Natural killer cell (primary cell): ENCODE results near the gene CSTB. TPM values are rescaled to one million over a fixed set of nuclear protein-coding genes. Genes with fewer than 3 reads are reported as not detected.
A peak's percentile ranks its signal among the peaks of the same experiment; 100 is the strongest.

Experiments
- ATAC-seq, 3 donors: fragments of 150-1000 bp in 2 of 3; fragments of 200-7000 bp in 1 of 3; cut with Tn5 transposase; 1 replicate in 1 of 3; 2 replicates in 2 of 3; pipeline ENCODE4 v1.10.0; 2021; ENCODE audit warnings: mild to moderate bottlenecking in 2 of 3, moderate library complexity in 2 of 3
- DNase-seq, 2 donors: peaks; one replicate each; pipeline versions ENCODE4 v3.0.0 to v3.0.0-alpha.2; 2013 to 2021; ENCODE audit warnings: mixed read lengths in 1 of 2
- H3K27ac ChIP-seq: one replicate; pipeline ENCODE4 v1.5.1; 2013; ENCODE audit warnings: mild to moderate bottlenecking, low read length
- H3K27me3 ChIP-seq: one replicate; pipeline ENCODE4 v1.6.1; 2013; ENCODE audit warnings: low read length; ENCODE audit not compliant: control insufficient read depth, insufficient read depth
- H3K36me3 ChIP-seq: one replicate; pipeline ENCODE4 v1.6.1; 2013; ENCODE audit warnings: low read length; ENCODE audit not compliant: control insufficient read depth, insufficient read depth
- H3K4me1 ChIP-seq: one replicate; pipeline ENCODE4 v1.6.1; 2013; ENCODE audit warnings: low read length; ENCODE audit not compliant: control insufficient read depth, insufficient read depth
- H3K4me3 ChIP-seq: one replicate; pipeline ENCODE4 v1.5.1; 2013; ENCODE audit warnings: low read length
- H3K9me3 ChIP-seq: one replicate; pipeline ENCODE4 v1.6.1; 2013; ENCODE audit warnings: low read length; ENCODE audit not compliant: control insufficient read depth, insufficient read depth
- H3K27ac Mint-ChIP-seq, 2 donors: one replicate each; pipeline ENCODE4 v1.8.0; 2022; ENCODE audit warnings: mild to moderate bottlenecking in 2 of 2, mixed read lengths in 2 of 2, moderate library complexity in 1 of 2
- H3K27me3 Mint-ChIP-seq, 2 donors: one replicate each; pipeline ENCODE4 v1.8.0; 2022; ENCODE audit warnings: low read depth in 2 of 2, mixed read lengths in 2 of 2
- H3K36me3 Mint-ChIP-seq: one replicate; pipeline ENCODE4 v1.8.0; 2022; ENCODE audit warnings: mixed read lengths
- H3K4me1 Mint-ChIP-seq, 2 donors: one replicate each; pipeline ENCODE4 v1.8.0; 2022; ENCODE audit warnings: mixed read lengths in 2 of 2
- H3K4me3 Mint-ChIP-seq: one replicate; pipeline ENCODE4 v1.8.0; 2022; ENCODE audit warnings: mild to moderate bottlenecking, moderate library complexity, mixed read lengths
- H3K9me3 Mint-ChIP-seq, 2 donors: one replicate each; pipeline ENCODE4 v1.8.0; 2022; ENCODE audit warnings: mixed read lengths in 2 of 2
- WGBS: methylation state at CpG from one replicate; pipeline ENCODE4 v1.1.7; 2013; ENCODE audit warnings: missing lambda C conversion rate; ENCODE audit not compliant: insufficient coverage; 5-methylcytosine and 5-hydroxymethylcytosine counted together
- intact Hi-C: fragments of 100-400 bp; cut with micrococcal nuclease; formaldehyde crosslinking; loops from one replicate; pipeline ENCODE4 v1.14.2; 2022
- total RNA-seq, 4 donors: library from RNA; stranded (reverse); fragments of 120-200 nt in 1 of 4; gene quantifications; one replicate each; pipeline versions ENCODE4 v1.2.3 to v1.2.4, GENCODE V29; 2013 to 2022
- TF ChIP-seq, protein P1 (sequence below): fragments of 200-600 bp; IDR thresholded peaks from one replicate; pipeline ENCODE4 v1.8.0; 2022; ENCODE audit warnings: antibody characterized with exemption

The CSTB gene
- total RNA-seq, 3 donors from 2014 or later (not counting 1 experiment from before 2014, with no cell fraction given) = 18.5 to 23.1 (median 22.7) TPM

DNA sequence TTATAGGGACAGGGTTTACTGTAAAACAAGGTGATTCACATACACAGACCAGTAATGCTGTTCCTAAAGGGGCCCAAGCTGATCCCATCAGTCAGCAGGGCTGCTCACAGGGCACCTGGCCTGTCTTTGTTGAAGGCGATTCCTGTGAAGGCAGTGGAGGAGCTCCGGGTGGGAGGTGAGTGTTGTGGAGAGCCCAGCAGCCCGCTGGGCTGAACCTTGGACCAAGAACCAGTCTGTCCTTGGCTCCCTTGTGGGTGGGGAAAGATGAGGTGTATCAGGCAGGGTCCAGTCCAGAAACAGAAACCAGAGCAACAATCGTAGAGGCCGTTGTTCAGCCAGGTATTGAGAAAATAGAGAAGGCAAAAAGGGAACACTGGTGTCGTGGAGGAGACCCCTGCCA is 44.6 kb downstream of the CSTB start:
- H3K36me3 ChIP-seq = no peaks in the 10 kb centered on the region
- 92% methylated on average over 6 of the region's 6 CpGs for WGBS
- no peaks in the 10 kb centered on the region for H3K9me3 Mint-ChIP-seq
- intact Hi-C loops = no loop called here
- DNase-seq = no peak
- ATAC-seq = no peak
- H3K4me1 ChIP-seq = peaks cover 74% of the 10 kb centered on the region
- no peak overlapping the region for H3K27ac ChIP-seq
- H3K4me3 Mint-ChIP-seq = no peak overlapping the region
- H3K27me3 ChIP-seq = no peaks in the 10 kb centered on the region
- H3K27me3 Mint-ChIP-seq = no peaks in the 10 kb centered on the region
- H3K9me3 ChIP-seq = no peaks in the 10 kb centered on the region
- no peaks in the 10 kb centered on the region for H3K36me3 Mint-ChIP-seq
- no peak overlapping the region for H3K4me3 ChIP-seq
- peak overlapping the region; percentile 73 to 74 for H3K27ac Mint-ChIP-seq
- H3K4me1 Mint-ChIP-seq = peaks cover 30 to 49% of the 10 kb centered on the region in 2 donors
- TF ChIP-seq, protein P1, sequence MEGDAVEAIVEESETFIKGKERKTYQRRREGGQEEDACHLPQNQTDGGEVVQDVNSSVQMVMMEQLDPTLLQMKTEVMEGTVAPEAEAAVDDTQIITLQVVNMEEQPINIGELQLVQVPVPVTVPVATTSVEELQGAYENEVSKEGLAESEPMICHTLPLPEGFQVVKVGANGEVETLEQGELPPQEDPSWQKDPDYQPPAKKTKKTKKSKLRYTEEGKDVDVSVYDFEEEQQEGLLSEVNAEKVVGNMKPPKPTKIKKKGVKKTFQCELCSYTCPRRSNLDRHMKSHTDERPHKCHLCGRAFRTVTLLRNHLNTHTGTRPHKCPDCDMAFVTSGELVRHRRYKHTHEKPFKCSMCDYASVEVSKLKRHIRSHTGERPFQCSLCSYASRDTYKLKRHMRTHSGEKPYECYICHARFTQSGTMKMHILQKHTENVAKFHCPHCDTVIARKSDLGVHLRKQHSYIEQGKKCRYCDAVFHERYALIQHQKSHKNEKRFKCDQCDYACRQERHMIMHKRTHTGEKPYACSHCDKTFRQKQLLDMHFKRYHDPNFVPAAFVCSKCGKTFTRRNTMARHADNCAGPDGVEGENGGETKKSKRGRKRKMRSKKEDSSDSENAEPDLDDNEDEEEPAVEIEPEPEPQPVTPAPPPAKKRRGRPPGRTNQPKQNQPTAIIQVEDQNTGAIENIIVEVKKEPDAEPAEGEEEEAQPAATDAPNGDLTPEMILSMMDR = no peak

DNA sequence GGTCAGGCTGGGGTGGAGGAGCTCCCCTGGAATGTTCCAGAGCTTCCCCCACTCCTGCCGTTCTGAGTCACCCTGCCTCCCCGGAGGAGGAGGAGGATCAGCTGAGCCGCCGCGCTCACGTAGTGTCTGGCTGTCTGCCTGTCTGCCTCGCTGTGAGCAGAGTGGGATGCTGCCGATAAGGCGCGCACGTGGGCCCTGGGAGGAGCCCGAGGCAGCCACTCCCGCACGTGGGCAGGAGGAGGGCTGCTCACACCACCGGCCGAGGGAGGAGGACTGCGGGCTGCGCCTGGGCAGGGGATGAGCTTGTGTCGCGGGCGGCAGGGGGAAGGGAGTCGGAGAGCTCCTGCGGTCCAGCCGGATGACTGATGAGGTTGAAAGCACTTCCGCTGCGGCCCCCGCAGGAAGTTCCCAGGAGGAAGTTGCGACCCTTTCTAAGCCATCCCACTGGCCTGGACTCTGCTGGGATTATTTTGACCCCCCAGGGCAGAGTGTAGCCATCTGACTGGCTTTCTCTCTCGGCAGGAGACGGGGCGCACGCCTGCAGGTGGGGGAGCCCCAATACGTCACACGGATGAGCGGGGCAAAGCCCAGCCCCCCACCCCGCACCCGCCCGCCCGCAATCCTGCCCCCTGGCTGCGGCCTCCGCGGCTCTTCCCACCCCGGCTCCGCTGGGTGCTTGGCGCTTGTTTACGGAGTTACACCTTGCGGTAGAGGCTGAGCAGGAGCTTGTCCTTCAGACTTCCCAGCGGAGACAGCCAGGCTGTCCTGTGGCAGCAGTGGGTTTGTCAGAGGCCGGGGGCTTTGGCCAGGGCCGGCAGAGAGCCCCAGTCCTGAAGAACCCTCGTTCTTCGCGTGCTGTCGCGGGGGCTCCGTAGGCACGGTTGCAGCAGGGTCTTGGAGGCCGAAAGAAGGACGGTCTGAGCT is 47.4 kb downstream of the CSTB start:
- peak overlapping the region; percentile 51 for H3K4me3 ChIP-seq
- Mint-ChIP-seq H3K9me3 (no peaks in the 10 kb centered on the region), H3K27ac (peak overlapping the region; percentile 88 to 93), H3K27me3 (no peaks in the 10 kb centered on the region), H3K4me1 (peaks cover 37 to 46% of the 10 kb centered on the region in 2 donors), H3K4me3 (peak overlapping the region; percentile 87), H3K36me3 (no peaks in the 10 kb centered on the region)
- H3K36me3 ChIP-seq = peaks cover 6% of the 10 kb centered on the region
- H3K27me3 ChIP-seq = no peaks in the 10 kb centered on the region
- peak; percentile 78 to 91 for DNase-seq
- WGBS = 8% methylated on average over 59 of the region's 59 CpGs
- intact Hi-C loops = loop anchor here (1.0 to 5.0 kb wide), 2 partner anchors 9 to 71 kb away; partner anchors contain the start of genes HSF2BP, PDXK and RRP1B
- peak; percentile 86 to 95 (median 89) for ATAC-seq
- TF ChIP-seq, protein P1 = no peak
- peaks cover 68% of the 10 kb centered on the region for H3K4me1 ChIP-seq
- no peaks in the 10 kb centered on the region for H3K9me3 ChIP-seq
- peak overlapping the region; percentile 82 for H3K27ac ChIP-seq

DNA sequence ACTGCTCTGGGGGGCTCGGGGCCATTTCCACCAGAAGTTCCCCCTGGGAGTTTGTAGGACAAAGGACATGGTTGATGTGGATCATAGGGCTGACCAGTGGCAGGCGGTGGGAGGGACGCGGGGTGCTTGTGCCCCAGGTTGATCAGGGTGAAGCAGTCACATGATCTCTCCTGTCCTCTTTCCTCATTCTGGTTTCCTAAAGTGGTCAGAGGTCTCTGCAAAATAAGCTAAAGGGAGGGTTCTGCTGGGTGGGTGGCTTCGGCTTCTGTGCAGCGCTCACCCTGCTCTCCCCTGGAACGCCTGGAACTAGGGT is 48.0 kb downstream of the CSTB start:
- H3K9me3 ChIP-seq = no peaks in the 10 kb centered on the region
- Mint-ChIP-seq H3K4me1 (peaks cover 33 to 41% of the 10 kb centered on the region in 2 donors), H3K9me3 (no peaks in the 10 kb centered on the region), H3K36me3 (no peaks in the 10 kb centered on the region), H3K27ac (peak overlapping the region; percentile 88 to 93), H3K27me3 (no peaks in the 10 kb centered on the region), H3K4me3 (peak overlapping the region; percentile 87)
- TF ChIP-seq, protein P1 = no peak
- DNase-seq (no peak), ATAC-seq (no peak)
- intact Hi-C loops = loop anchor here (1.0 to 5.0 kb wide), 2 partner anchors 9 to 71 kb away; partner anchors contain the start of genes HSF2BP, PDXK and RRP1B
- H3K4me1 ChIP-seq = peaks cover 62% of the 10 kb centered on the region
- WGBS = 17% methylated on average over 7 of the region's 7 CpGs
- H3K27ac ChIP-seq = peak overlapping the region; percentile 82
- peak overlapping the region; percentile 51 for H3K4me3 ChIP-seq
- peaks cover 11% of the 10 kb centered on the region for H3K36me3 ChIP-seq
- H3K27me3 ChIP-seq = no peaks in the 10 kb centered on the region
